WTC11 (cell line): ENCODE data around the gene SLC10A7. TPM values are rescaled to one million over a fixed set of nuclear protein-coding genes. Genes with fewer than 3 reads are reported as not detected.

Source experiments
- ATAC-seq: fragments of 200-7000 bp; cut with Tn5 transposase; 2 replicates; pipeline ENCODE4 v1.10.0; 2021; ENCODE audit warnings: mild to moderate bottlenecking, moderate library complexity
- CTCF ChIA-PET: fragments of 300-600 bp; sonication (Branson Sonifier 250); formaldehyde crosslinking; loops from one replicate; lab custom pipeline; 2021; ENCODE audit warnings: antibody characterized with exemption; lab: Charles Lee
- POLR2A ChIA-PET: fragments of 350-600 bp; sonication (Branson Sonifier 250); formaldehyde crosslinking; loops from one replicate; lab custom pipeline; 2021; ENCODE audit warnings: antibody characterized with exemption; lab: Charles Lee
- DNase-seq: peaks from one replicate; pipeline ENCODE4 v3.0.0; 2021; ENCODE audit warnings: low spot score
- H3K27ac Mint-ChIP-seq: 2 replicates; pipeline ENCODE4 v1.8.0; 2021; ENCODE audit warnings: mixed read lengths
- H3K27me3 Mint-ChIP-seq: 2 replicates; pipeline ENCODE4 v1.8.0; 2021; ENCODE audit warnings: low read depth, mild to moderate bottlenecking, moderate library complexity, mixed read lengths
- H3K36me3 Mint-ChIP-seq: 2 replicates; pipeline ENCODE4 v1.8.0; 2021; ENCODE audit warnings: mixed read lengths
- H3K4me1 Mint-ChIP-seq: 2 replicates; pipeline ENCODE4 v1.8.0; 2022; ENCODE audit warnings: mixed read lengths
- H3K4me3 Mint-ChIP-seq: 2 replicates; pipeline ENCODE4 v1.8.0; 2021; ENCODE audit warnings: mild to moderate bottlenecking, moderate library complexity, mixed read lengths
- H3K9me3 Mint-ChIP-seq: 2 replicates; pipeline ENCODE4 v1.8.0; 2021; ENCODE audit warnings: mixed read lengths
- ATF6 ChIP-seq: sonication (generic); formaldehyde crosslinking; IDR thresholded peaks from 2 replicates; pipeline ENCODE4 v1.8.1; 2023; ENCODE audit warnings: mild to moderate bottlenecking, missing genetic modification reagents
- CBFB ChIP-seq: sonication (generic); formaldehyde crosslinking; IDR thresholded peaks from 2 replicates; pipeline ENCODE4 v1.8.1; 2022; ENCODE audit warnings: mild to moderate bottlenecking, low read depth, missing genetic modification reagents
- E2F4 ChIP-seq: sonication (generic); formaldehyde crosslinking; IDR thresholded peaks from 2 replicates; pipeline ENCODE4 v1.8.1; 2022; ENCODE audit warnings: low read depth, mild to moderate bottlenecking, moderate library complexity, missing genetic modification reagents, borderline replicate concordance
- E2F5 ChIP-seq: sonication (generic); formaldehyde crosslinking; IDR thresholded peaks from 2 replicates; pipeline ENCODE4 v1.8.1; 2022; ENCODE audit warnings: mild to moderate bottlenecking, moderate library complexity, missing genetic modification reagents
- ERG ChIP-seq: fragments of 250-450 bp; sonication (Bioruptor Pico); IDR thresholded peaks from 2 replicates; pipeline ENCODE4 v1.8.0; 2021; ENCODE audit warnings: mild to moderate bottlenecking
- ESRRA ChIP-seq: sonication (generic); formaldehyde crosslinking; IDR thresholded peaks from 2 replicates; pipeline ENCODE4 v1.8.1; 2022; ENCODE audit warnings: mild to moderate bottlenecking, missing genetic modification reagents, borderline replicate concordance
- IRF1 ChIP-seq: sonication (generic); formaldehyde crosslinking; IDR thresholded peaks from 2 replicates; pipeline ENCODE4 v1.8.0; 2023; ENCODE audit warnings: missing genetic modification reagents
- IRF2 ChIP-seq: sonication (generic); formaldehyde crosslinking; IDR thresholded peaks from 2 replicates; pipeline ENCODE4 v1.8.0; 2022; ENCODE audit warnings: low read depth, missing genetic modification reagents, borderline replicate concordance
- MYBL2 ChIP-seq: sonication (generic); formaldehyde crosslinking; IDR thresholded peaks from 2 replicates; pipeline ENCODE4 v1.8.1; 2023; ENCODE audit warnings: mild to moderate bottlenecking, moderate library complexity, missing genetic modification reagents
- NFE2L1 ChIP-seq: sonication (generic); formaldehyde crosslinking; IDR thresholded peaks from 2 replicates; pipeline ENCODE4 v1.8.1; 2023; ENCODE audit warnings: missing genetic modification reagents
- SMAD3 ChIP-seq: sonication (generic); formaldehyde crosslinking; IDR thresholded peaks from 2 replicates; pipeline ENCODE4 v1.8.0; 2022; ENCODE audit warnings: missing genetic modification reagents, mild to moderate bottlenecking, borderline replicate concordance
- SOX15 ChIP-seq: fragments of 250-450 bp; sonication (Bioruptor Pico); IDR thresholded peaks from 2 replicates; pipeline ENCODE4 v1.9.0; 2021; ENCODE audit warnings: mild to moderate bottlenecking
- SP1 ChIP-seq: sonication (generic); formaldehyde crosslinking; conservative IDR thresholded peaks from 2 replicates; pipeline ENCODE4 v1.8.1; 2022; ENCODE audit warnings: missing genetic modification reagents
- TEAD1 ChIP-seq: sonication (generic); formaldehyde crosslinking; IDR thresholded peaks from 2 replicates; pipeline ENCODE4 v1.8.0; 2022; ENCODE audit warnings: mild to moderate bottlenecking, missing genetic modification reagents
- TEAD4 ChIP-seq: sonication (generic); formaldehyde crosslinking; IDR thresholded peaks from 2 replicates; pipeline ENCODE4 v1.8.0; 2022; ENCODE audit warnings: mild to moderate bottlenecking, missing genetic modification reagents
- USF2 ChIP-seq: sonication (generic); formaldehyde crosslinking; IDR thresholded peaks from 2 replicates; pipeline ENCODE4 v1.8.1; 2023; ENCODE audit warnings: mild to moderate bottlenecking, missing genetic modification reagents, moderate library complexity
- ZBTB21 ChIP-seq: sonication (generic); formaldehyde crosslinking; IDR thresholded peaks from 2 replicates; pipeline ENCODE4 v1.8.1; 2023; ENCODE audit warnings: mild to moderate bottlenecking, missing genetic modification reagents, borderline replicate concordance
- ZMAT4 ChIP-seq: fragments of 250-450 bp; sonication (Bioruptor Pico); IDR thresholded peaks from 2 replicates; pipeline ENCODE4 v1.9.0; 2021; ENCODE audit warnings: mild to moderate bottlenecking
- ZNF219 ChIP-seq: sonication (generic); formaldehyde crosslinking; IDR thresholded peaks from 2 replicates; pipeline ENCODE4 v1.8.0; 2023; ENCODE audit warnings: missing genetic modification reagents, mild to moderate bottlenecking, borderline replicate concordance
- ZNF232 ChIP-seq: sonication (generic); formaldehyde crosslinking; IDR thresholded peaks from 2 replicates; pipeline ENCODE4 v1.8.0; 2022; ENCODE audit warnings: mild to moderate bottlenecking, missing genetic modification reagents
- ZNF317 ChIP-seq: sonication (generic); formaldehyde crosslinking; IDR thresholded peaks from 2 replicates; pipeline ENCODE4 v1.8.1; 2023; ENCODE audit warnings: low read depth, mild to moderate bottlenecking, moderate library complexity, missing genetic modification reagents, borderline replicate concordance
- ZNF396 ChIP-seq: fragments of 250-450 bp; sonication (Bioruptor Pico); IDR thresholded peaks from 2 replicates; pipeline ENCODE4 v1.8.0; 2021; ENCODE audit warnings: mild to moderate bottlenecking, moderate library complexity, borderline replicate concordance
- ZNF423 ChIP-seq: fragments of 250-450 bp; sonication (Bioruptor Pico); IDR thresholded peaks from 2 replicates; pipeline ENCODE4 v2.1.2; 2022; ENCODE audit warnings: mild to moderate bottlenecking, moderate library complexity
- ZNF671 ChIP-seq: fragments of 250-450 bp; sonication (Bioruptor Pico); IDR thresholded peaks from 2 replicates; pipeline ENCODE4 v1.8.0; 2021; ENCODE audit warnings: mild to moderate bottlenecking
- total RNA-seq: library from RNA; stranded (reverse); gene quantifications from 3 replicates; pipeline ENCODE4 v1.2.3, GENCODE V29; 2021

SLC10A7 gene
- total RNA-seq, 1 experiment from 2014 or later = 5.0 TPM

- TF ChIP-seq ERG (CRISPR knock-in tag) (no peak), ZBTB21 (CRISPR knock-in tag) (no peak), SOX15 (CRISPR knock-in tag) (no peak), ESRRA (CRISPR knock-in tag) (no peak), ZNF219 (no peak), NFE2L1 (CRISPR knock-in tag) (no peak), ZMAT4 (CRISPR knock-in tag) (no peak), E2F5 (CRISPR knock-in tag) (no peak), MYBL2 (CRISPR knock-in tag) (no peak), ZNF232 (CRISPR knock-in tag) (no peak), SMAD3 (CRISPR knock-in tag) (no peak)
Measured at GRCh38 chr4:146340798-146341197, 180.9 kb downstream of the SLC10A7 start (continued).

- ChIA-PET POLR2A (no interaction called here), CTCF (interaction anchor here (0.5 to 1.5 kb wide), 3 partner anchors 125 to 385 kb away, joined by 3 to 4 read pairs (median 3); partner anchors contain the start of gene REELD1)
- peak; percentile 43; the same call in 1 of the 2 replicates for ATAC-seq
- Mint-ChIP-seq H3K4me3 (no peak overlapping the region), H3K9me3 (no peaks in the 10 kb centered on the region), H3K36me3 (no peaks in the 10 kb centered on the region), H3K27me3 (no peaks in the 10 kb centered on the region), H3K4me1 (no peaks in the 10 kb centered on the region), H3K27ac (no peak overlapping the region)
- no peak for DNase-seq
- TF ChIP-seq ZBTB21 (CRISPR knock-in tag) = no peak
- TF ChIP-seq TEAD4 (CRISPR knock-in tag) = no peak
- no peak for TF ChIP-seq ZNF423
- no peak for TF ChIP-seq IRF1 (CRISPR knock-in tag)
- TF ChIP-seq CBFB (CRISPR knock-in tag) = no peak
Measured at GRCh38 chr4:146338512-146338911, 183.2 kb downstream of the SLC10A7 start.

GRCh38 chr4:146336410-146336807 is 185.3 kb downstream of the SLC10A7 start:
- Mint-ChIP-seq H3K27me3 (no peaks in the 10 kb centered on the region), H3K36me3 (no peaks in the 10 kb centered on the region), H3K4me3 (no peak overlapping the region), H3K9me3 (no peaks in the 10 kb centered on the region), H3K4me1 (no peaks in the 10 kb centered on the region), H3K27ac (no peak overlapping the region)
- TF ChIP-seq USF2 (CRISPR knock-in tag) (no peak), ATF6 (CRISPR knock-in tag) (no peak), SP1 (no peak), ZNF396 (no peak), SMAD3 (CRISPR knock-in tag) (no peak), ZNF317 (CRISPR knock-in tag) (no peak), ZNF671 (CRISPR knock-in tag) (no peak), TEAD1 (CRISPR knock-in tag) (no peak), E2F4 (CRISPR knock-in tag) (no peak), ZBTB21 (CRISPR knock-in tag) (no peak), IRF2 (CRISPR knock-in tag) (no peak)
- POLR2A ChIA-PET = no interaction called here
- ATAC-seq (no peak), DNase-seq (no peak)
- CTCF ChIA-PET = interaction anchor here (1.4 kb wide), 1 partner anchor 94 kb away, joined by 5 read pairs; no protein-coding TSS in a partner anchor
